ENCODE measurements around the gene KIZ.
A peak's percentile ranks its signal among the peaks of the same experiment; 100 is the strongest.

Gene KIZ, protein sequence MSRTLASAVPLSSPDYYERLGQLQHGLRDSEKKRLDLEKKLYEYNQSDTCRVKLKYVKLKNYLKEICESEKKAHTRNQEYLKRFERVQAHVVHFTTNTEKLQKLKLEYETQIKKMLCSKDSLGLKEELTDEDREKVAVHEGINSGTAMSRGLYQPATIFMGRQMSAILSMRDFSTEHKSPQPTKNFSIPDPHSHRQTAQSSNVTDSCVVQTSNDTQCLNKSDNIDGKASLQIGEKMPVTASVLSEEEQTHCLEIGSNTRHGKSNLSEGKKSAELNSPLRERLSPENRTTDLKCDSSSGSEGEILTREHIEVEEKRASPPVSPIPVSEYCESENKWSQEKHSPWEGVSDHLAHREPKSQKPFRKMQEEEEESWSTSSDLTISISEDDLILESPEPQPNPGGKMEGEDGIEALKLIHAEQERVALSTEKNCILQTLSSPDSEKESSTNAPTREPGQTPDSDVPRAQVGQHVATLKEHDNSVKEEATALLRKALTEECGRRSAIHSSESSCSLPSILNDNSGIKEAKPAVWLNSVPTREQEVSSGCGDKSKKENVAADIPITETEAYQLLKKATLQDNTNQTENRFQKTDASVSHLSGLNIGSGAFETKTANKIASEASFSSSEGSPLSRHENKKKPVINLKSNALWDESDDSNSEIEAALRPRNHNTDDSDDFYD

DNA sequence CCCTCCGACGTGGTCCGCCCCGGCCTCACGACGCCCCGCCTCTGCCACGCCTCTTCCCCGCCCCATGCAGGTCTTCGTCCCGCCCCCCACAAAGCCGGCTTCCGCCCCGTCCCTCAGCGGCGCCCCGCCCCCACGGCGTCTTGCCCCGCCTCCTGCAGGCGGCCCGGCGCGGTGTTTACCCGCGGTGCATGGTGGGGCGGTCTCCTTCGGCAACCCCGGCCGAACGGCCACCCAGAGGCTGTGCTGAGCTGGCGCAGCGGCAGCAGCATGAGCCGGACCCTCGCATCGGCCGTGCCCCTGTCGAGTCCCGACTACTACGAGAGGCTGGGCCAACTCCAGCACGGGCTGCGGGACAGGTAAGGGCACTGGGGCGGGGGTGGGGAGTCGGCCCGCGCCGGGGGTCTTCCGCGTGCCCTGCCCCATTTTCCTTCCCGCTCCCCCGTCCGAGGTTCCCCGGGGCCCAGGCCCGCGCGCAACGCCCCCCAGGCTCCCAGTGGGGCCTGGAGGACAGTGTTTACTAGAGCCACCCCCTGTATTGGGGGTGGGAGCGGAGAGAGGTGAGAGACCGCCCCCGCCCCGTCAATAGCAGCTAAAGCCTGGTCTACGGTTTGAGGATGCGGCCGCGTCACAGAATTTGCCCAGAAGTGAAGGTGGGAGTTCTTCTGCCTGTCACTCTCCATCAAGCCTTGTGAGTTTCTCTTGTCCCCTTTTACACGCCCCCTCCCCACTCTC is at the start of gene KIZ:
Gene KIZ, plus strand, starts transcription at position 234 of the 732 bp plus-strand sequence. Its CDS starts 34 bp downstream, at position 268.
- TF ChIP-seq, protein P1, sequence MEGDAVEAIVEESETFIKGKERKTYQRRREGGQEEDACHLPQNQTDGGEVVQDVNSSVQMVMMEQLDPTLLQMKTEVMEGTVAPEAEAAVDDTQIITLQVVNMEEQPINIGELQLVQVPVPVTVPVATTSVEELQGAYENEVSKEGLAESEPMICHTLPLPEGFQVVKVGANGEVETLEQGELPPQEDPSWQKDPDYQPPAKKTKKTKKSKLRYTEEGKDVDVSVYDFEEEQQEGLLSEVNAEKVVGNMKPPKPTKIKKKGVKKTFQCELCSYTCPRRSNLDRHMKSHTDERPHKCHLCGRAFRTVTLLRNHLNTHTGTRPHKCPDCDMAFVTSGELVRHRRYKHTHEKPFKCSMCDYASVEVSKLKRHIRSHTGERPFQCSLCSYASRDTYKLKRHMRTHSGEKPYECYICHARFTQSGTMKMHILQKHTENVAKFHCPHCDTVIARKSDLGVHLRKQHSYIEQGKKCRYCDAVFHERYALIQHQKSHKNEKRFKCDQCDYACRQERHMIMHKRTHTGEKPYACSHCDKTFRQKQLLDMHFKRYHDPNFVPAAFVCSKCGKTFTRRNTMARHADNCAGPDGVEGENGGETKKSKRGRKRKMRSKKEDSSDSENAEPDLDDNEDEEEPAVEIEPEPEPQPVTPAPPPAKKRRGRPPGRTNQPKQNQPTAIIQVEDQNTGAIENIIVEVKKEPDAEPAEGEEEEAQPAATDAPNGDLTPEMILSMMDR (IDR thresholded peaks at IDR 0.05) = no peak
- DNase-seq (ENCODE audit: low spot score) = peak; percentile 96

DNA sequence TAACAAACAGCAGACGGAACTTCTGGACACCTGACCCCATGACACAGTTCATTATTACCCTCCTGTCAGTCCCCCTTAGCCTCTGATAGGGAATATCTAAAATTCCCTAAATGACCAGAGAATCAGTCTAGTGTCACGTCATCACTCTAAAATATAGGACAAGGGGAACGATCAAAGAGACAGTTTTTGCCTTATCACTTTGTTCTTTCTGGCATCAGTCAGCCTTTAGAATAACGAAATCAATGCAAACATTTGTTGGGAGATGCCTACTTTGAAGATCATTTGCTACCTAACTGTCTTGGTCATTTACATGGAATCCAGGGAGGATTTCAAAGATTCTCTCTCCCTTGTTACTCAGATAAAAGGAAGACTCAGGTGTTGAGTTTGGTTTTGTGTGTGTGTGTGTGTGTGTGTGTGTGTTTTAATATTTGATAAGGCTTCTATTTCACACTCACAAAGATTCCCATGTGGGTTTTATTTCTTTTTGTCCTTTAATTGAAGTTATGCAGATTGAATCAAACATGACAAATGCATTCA is 48.0 kb upstream of the KIZ start:
- H3K4me3 ChIP-seq = no peak overlapping the region
- DNase-seq (ENCODE audit: low spot score) = no peak
- TF ChIP-seq, protein P1 (IDR thresholded peaks at IDR 0.05) = no peak
- no peak overlapping the region for H3K27ac ChIP-seq

More for the DNA sequence above, at the start of gene KIZ:
- Histone ChIP-seq H3K27ac (peak within 1 kb of the TSS; percentile 84 to 86), H3K4me3 (peak within 1 kb of the TSS; percentile 98)

DNA sequence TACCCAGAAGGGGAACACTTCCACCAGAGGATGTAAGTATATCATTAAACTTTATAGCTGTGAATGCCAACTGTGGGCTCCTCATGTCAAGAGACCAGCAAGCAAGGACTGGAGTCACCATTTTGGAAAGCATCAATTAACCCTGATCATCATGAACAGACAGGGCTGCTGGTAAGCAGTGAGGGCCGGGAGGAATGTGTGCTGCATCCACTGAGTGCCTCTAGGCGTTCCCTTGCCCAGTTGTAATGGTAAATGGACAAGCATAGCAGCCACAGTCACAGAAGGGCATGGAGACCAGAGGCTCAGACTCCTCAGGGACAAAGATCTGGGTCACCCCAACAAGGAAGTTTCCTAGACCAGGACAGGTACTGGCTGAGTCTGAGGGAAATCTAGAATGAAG is 43.3 kb upstream of the KIZ start:
- TF ChIP-seq, protein P1 (IDR thresholded peaks at IDR 0.05) = no peak
- H3K4me3 ChIP-seq = no peak overlapping the region
- H3K27ac ChIP-seq = no peak overlapping the region
- peak; percentile 45 for DNase-seq (ENCODE audit: low spot score)

DNA sequence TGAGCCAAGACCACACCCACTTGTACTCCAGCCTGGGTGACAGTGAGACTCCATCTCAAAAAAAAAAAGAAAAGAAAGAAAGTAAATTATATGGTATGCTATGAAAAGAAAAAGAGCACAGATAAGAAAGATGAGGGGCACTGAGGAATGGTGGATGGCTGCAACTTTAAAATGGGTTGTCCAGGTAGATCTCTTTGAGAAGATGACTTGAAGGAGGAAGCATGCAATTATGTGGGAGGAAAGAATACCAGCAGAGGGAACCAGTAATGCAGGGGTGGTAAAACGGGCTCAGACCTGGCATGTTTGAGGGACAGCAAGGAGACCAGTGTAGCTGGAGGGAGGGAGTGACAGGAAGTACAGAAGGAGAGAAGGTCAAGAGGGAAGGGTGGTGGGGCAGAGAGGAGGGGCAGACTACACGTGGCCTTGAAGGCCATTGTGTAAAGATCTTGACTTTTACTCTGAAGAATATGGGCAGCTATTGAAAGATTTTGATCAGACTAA is 42.0 kb upstream of the KIZ start:
- DNase-seq (ENCODE audit: low spot score) = no peak
- Histone ChIP-seq H3K27ac (no peak overlapping the region), H3K4me3 (no peak overlapping the region)
- TF ChIP-seq, protein P1 (IDR thresholded peaks at IDR 0.05) = no peak

DNA sequence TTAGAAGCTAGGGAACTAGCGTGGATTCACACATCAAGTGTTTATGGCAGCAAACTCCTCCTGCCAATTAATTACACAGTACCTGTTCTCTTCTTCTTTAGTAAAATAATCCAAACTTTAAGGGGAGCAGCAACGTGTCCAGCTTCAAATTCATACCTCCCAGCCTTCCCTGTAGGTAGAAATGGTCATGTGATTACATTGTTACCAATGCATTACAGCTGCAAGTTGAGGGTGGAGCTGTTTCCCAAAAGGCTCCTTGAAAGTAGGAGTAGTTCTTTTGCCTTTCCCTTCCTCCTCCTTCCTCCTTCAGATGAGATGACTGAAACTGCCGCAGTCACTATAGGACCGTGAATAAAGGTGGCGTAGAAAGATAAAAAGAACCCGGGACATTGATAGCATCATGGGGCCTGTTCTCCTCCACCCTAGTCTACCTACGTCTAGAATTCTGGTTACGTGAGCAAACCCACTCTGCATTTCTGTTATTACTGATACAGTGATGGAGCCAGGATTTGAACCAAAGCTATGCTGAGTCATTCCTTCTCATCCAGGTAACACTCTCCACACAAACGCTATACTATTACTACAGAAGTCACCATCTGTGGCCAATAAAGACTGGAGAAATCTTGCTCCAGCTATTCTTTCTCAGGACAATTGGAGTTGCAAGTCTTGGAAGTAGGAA is 37.9 kb upstream of the KIZ start:
- Histone ChIP-seq H3K4me3 (no peak overlapping the region), H3K27ac (no peak overlapping the region)
- no peak for DNase-seq (ENCODE audit: low spot score)
- TF ChIP-seq, protein P1 (IDR thresholded peaks at IDR 0.05) = no peak

DNA sequence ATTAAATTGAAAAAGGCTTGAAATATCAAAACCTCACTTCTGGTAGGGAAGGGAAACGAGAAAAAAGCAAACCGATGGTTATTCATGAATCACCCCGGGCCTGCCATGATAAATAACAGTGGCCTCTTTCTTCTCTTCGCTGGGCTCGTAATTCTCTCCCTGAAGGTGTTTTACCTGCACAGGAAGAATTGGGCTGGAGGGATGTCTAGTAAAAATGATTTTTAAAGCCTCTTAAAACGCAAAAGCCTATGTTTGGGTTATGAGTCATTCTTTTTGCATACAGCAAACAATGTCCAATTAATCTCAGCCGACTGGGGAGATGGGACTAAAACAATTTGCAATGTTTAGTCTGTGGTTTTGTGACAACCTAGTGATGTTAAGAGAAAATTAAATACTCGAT is 36.5 kb upstream of the KIZ start:
- no peak for DNase-seq (ENCODE audit: low spot score)
- Histone ChIP-seq H3K4me3 (no peak overlapping the region), H3K27ac (no peak overlapping the region)
- TF ChIP-seq, protein P1 (IDR thresholded peaks at IDR 0.05) = no peak
